Activated naive CD4-positive, alpha-beta T cell treated with anti-CD3 and anti-CD28 coated beads, Interleukin-2, amount 50 U/mL, for 24 hours (primary cell): ENCODE results near the gene FHOD3.

Experiments used
- H3K27ac Mint-ChIP-seq: one replicate; pipeline ENCODE4 v1.8.0; 2021; ENCODE audit warnings: mild to moderate bottlenecking, mixed read lengths
- H3K27me3 Mint-ChIP-seq: one replicate; pipeline ENCODE4 v1.8.0; 2021; ENCODE audit warnings: mixed read lengths
- H3K36me3 Mint-ChIP-seq: one replicate; pipeline ENCODE4 v1.8.0; 2021; ENCODE audit warnings: mixed read lengths
- H3K4me1 Mint-ChIP-seq: one replicate; pipeline ENCODE4 v1.8.0; 2021; ENCODE audit warnings: mixed read lengths
- H3K4me3 Mint-ChIP-seq: one replicate; pipeline ENCODE4 v1.8.0; 2021; ENCODE audit warnings: mild to moderate bottlenecking, mixed read lengths
- H3K9me3 Mint-ChIP-seq: one replicate; pipeline ENCODE4 v1.8.0; 2021; ENCODE audit warnings: mixed read lengths

The FHOD3 gene

GRCh38 chr18:36675542-36675941 lies 378.0 kb downstream of the FHOD3 start:
- Mint-ChIP-seq H3K4me1 (peaks cover 4% of the 10 kb centered on the region), H3K27me3 (peaks cover 4% of the 10 kb centered on the region), H3K27ac (no peak overlapping the region), H3K4me3 (no peak overlapping the region), H3K36me3 (no peaks in the 10 kb centered on the region), H3K9me3 (no peaks in the 10 kb centered on the region)

DNA sequence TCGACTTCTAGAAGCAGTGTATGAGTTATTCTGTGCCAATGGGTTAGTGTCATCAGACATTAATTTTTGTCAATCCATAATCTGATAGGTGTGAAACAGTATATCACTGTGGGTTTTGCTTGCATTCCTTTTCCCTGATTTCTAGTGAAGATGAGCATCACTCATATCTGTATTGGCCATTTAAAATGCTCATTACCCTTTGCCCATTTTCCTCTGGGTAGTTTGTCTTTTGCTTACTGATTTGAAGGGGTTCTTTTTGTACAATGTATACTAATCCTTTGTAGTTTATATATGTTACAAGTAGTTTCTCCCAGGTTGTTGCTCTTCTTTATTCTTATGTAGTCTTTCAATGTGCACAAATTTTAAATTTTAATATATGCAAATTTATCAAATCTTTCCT lies 379.1 kb downstream of the FHOD3 start:
- no peak overlapping the region for H3K27ac Mint-ChIP-seq
- peaks cover 2% of the 10 kb centered on the region for H3K36me3 Mint-ChIP-seq
- peaks cover 8% of the 10 kb centered on the region for H3K27me3 Mint-ChIP-seq
- H3K9me3 Mint-ChIP-seq: no peaks in the 10 kb centered on the region
- peaks cover 4% of the 10 kb centered on the region for H3K4me1 Mint-ChIP-seq
- H3K4me3 Mint-ChIP-seq: no peak overlapping the region

DNA sequence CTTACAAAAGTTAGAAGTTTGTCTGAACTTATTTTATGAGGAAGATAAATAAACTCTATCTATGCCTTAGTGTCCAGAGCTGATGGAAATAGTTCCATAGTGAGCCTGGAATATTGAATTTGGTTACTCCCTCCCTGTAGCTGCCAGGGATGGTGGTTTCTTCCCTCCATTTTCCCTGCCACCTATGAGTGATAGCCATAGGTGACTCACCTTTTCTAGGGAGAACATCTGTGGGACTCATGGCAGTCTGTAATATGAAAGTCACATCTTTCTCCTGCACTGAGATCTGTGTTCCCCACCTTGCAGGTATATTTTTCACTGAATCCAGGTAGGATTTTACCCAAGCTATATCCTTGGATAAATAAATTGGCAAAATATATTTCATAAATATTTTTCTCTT lies 382.5 kb downstream of the FHOD3 start:
- Mint-ChIP-seq H3K27ac (no peak overlapping the region), H3K4me1 (no peaks in the 10 kb centered on the region), H3K36me3 (peaks cover 4% of the 10 kb centered on the region)

DNA sequence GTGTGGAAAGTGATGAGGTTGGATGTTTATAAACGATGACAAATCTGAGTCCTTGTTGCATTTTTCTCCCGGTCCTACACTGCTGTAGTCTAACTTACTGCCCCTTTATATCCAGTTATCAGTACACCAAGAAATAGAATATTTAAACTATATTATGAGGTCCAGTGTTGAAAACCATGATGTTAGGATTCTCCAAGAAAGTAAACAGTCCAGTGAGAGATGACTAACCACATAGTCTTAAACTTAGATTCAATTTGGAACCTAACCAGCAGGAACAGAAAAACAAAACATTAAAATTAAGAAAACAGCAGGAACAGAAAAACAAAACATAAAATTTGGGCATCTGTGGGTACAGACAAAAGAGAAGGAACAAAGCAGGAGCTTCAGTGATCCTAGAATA lies 388.1 kb downstream of the FHOD3 start:
- H3K27me3 Mint-ChIP-seq: peaks cover 14% of the 10 kb centered on the region
- H3K27ac Mint-ChIP-seq: no peak overlapping the region
- H3K4me1 Mint-ChIP-seq: no peaks in the 10 kb centered on the region
- H3K9me3 Mint-ChIP-seq: no peaks in the 10 kb centered on the region
- H3K4me3 Mint-ChIP-seq: no peak overlapping the region
- H3K36me3 Mint-ChIP-seq: peaks cover 4% of the 10 kb centered on the region

More for the DNA sequence above, 382.5 kb downstream of the FHOD3 start:
- no peaks in the 10 kb centered on the region for H3K9me3 Mint-ChIP-seq
- H3K4me3 Mint-ChIP-seq: no peak overlapping the region
- H3K27me3 Mint-ChIP-seq: peaks cover 12% of the 10 kb centered on the region

- H3K36me3 Mint-ChIP-seq: no peaks in the 10 kb centered on the region
- no peaks in the 10 kb centered on the region for H3K4me1 Mint-ChIP-seq
- H3K9me3 Mint-ChIP-seq: no peaks in the 10 kb centered on the region
- H3K27me3 Mint-ChIP-seq: peaks cover 8% of the 10 kb centered on the region
- no peak overlapping the region for H3K4me3 Mint-ChIP-seq
- H3K27ac Mint-ChIP-seq: no peak overlapping the region
Measured at GRCh38 chr18:36688020-36688965, 390.8 kb downstream of the FHOD3 start.

- H3K9me3 Mint-ChIP-seq: no peaks in the 10 kb centered on the region
- no peaks in the 10 kb centered on the region for H3K27me3 Mint-ChIP-seq
- H3K36me3 Mint-ChIP-seq: no peaks in the 10 kb centered on the region
- no peak overlapping the region for H3K4me3 Mint-ChIP-seq
- no peaks in the 10 kb centered on the region for H3K4me1 Mint-ChIP-seq
- H3K27ac Mint-ChIP-seq: no peak overlapping the region
Measured at GRCh38 chr18:36692371-36692770, 394.9 kb downstream of the FHOD3 start.

- no peak overlapping the region for H3K4me3 Mint-ChIP-seq
- H3K27ac Mint-ChIP-seq: no peak overlapping the region
- no peaks in the 10 kb centered on the region for H3K9me3 Mint-ChIP-seq
- H3K36me3 Mint-ChIP-seq: no peaks in the 10 kb centered on the region
- no peaks in the 10 kb centered on the region for H3K27me3 Mint-ChIP-seq
- no peaks in the 10 kb centered on the region for H3K4me1 Mint-ChIP-seq
Measured at GRCh38 chr18:36692921-36693332, 395.4 kb downstream of the FHOD3 start.

- Mint-ChIP-seq H3K4me1 (no peaks in the 10 kb centered on the region), H3K9me3 (no peaks in the 10 kb centered on the region), H3K36me3 (no peaks in the 10 kb centered on the region), H3K27me3 (no peaks in the 10 kb centered on the region), H3K4me3 (no peak overlapping the region), H3K27ac (no peak overlapping the region)
Measured at GRCh38 chr18:36693931-36694620, 396.6 kb downstream of the FHOD3 start.

GRCh38 chr18:36695806-36696205 lies 398.3 kb downstream of the FHOD3 start:
- H3K27ac Mint-ChIP-seq: no peak overlapping the region
- H3K9me3 Mint-ChIP-seq: no peaks in the 10 kb centered on the region
- H3K4me1 Mint-ChIP-seq: no peaks in the 10 kb centered on the region
- no peak overlapping the region for H3K4me3 Mint-ChIP-seq
- no peaks in the 10 kb centered on the region for H3K36me3 Mint-ChIP-seq
- H3K27me3 Mint-ChIP-seq: no peaks in the 10 kb centered on the region

- Mint-ChIP-seq H3K4me1 (no peaks in the 10 kb centered on the region), H3K27me3 (no peaks in the 10 kb centered on the region), H3K36me3 (no peaks in the 10 kb centered on the region)
Measured at GRCh38 chr18:36697905-36698304, 400.4 kb downstream of the FHOD3 start.

GRCh38 chr18:36700955-36701354 lies 403.4 kb downstream of the FHOD3 start:
- Mint-ChIP-seq H3K36me3 (no peaks in the 10 kb centered on the region), H3K27ac (no peak overlapping the region)

More at GRCh38 chr18:36697905-36698304, 400.4 kb downstream of the FHOD3 start:
- Mint-ChIP-seq H3K9me3 (no peaks in the 10 kb centered on the region), H3K27ac (no peak overlapping the region), H3K4me3 (no peak overlapping the region)

GRCh38 chr18:36702401-36703013 lies 405.0 kb downstream of the FHOD3 start:
- Mint-ChIP-seq H3K9me3 (no peaks in the 10 kb centered on the region), H3K27me3 (no peaks in the 10 kb centered on the region), H3K4me1 (no peaks in the 10 kb centered on the region), H3K36me3 (no peaks in the 10 kb centered on the region), H3K27ac (no peak overlapping the region), H3K4me3 (no peak overlapping the region)

More at GRCh38 chr18:36700955-36701354, 403.4 kb downstream of the FHOD3 start:
- Mint-ChIP-seq H3K4me3 (no peak overlapping the region), H3K4me1 (no peaks in the 10 kb centered on the region), H3K9me3 (no peaks in the 10 kb centered on the region), H3K27me3 (no peaks in the 10 kb centered on the region)

- no peaks in the 10 kb centered on the region for H3K9me3 Mint-ChIP-seq
- H3K4me3 Mint-ChIP-seq: no peak overlapping the region
- H3K36me3 Mint-ChIP-seq: no peaks in the 10 kb centered on the region
- H3K27ac Mint-ChIP-seq: no peak overlapping the region
- H3K27me3 Mint-ChIP-seq: peaks cover 4% of the 10 kb centered on the region
- no peaks in the 10 kb centered on the region for H3K4me1 Mint-ChIP-seq
Measured at GRCh38 chr18:36704156-36704555, 406.6 kb downstream of the FHOD3 start.

GRCh38 chr18:36706134-36706881 lies 408.8 kb downstream of the FHOD3 start:
- Mint-ChIP-seq H3K27ac (no peak overlapping the region), H3K9me3 (no peaks in the 10 kb centered on the region), H3K4me3 (no peak overlapping the region), H3K4me1 (no peaks in the 10 kb centered on the region), H3K36me3 (no peaks in the 10 kb centered on the region), H3K27me3 (peaks cover 6% of the 10 kb centered on the region)

DNA sequence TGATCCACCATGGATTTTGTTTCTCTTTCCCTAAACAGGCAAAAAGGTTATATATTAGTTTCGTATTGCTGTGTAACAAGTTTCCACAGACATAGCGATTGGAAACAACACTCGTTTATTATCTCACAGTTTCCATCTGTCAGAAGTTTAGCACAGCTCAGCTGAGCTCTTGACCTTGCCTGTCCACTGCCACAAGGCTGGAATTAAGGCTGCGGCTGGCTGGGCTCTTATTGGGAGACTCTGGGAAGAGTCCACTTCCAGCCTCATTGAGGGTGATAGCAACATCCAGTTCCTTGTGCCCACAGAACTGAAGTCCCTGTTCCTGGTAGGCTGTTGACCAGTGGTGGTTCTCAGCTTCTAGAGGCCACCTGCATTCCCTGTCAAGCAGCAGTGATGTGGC lies 410.9 kb downstream of the FHOD3 start:
- H3K27ac Mint-ChIP-seq: no peak overlapping the region
- H3K4me3 Mint-ChIP-seq: no peak overlapping the region
- no peaks in the 10 kb centered on the region for H3K36me3 Mint-ChIP-seq
- H3K27me3 Mint-ChIP-seq: peaks cover 6% of the 10 kb centered on the region
- no peaks in the 10 kb centered on the region for H3K9me3 Mint-ChIP-seq
- no peaks in the 10 kb centered on the region for H3K4me1 Mint-ChIP-seq
